HG03097 (cell line): Measurements from ENCODE around the gene JAG2.

Experiments used
- ATAC-seq: cut with Tn5 transposase; IDR thresholded peaks from one replicate; pipeline ENCODE4 v1.9.1; 2021; ENCODE audit not compliant: unreplicated experiment, low FRiP score

Gene JAG2

DNA sequence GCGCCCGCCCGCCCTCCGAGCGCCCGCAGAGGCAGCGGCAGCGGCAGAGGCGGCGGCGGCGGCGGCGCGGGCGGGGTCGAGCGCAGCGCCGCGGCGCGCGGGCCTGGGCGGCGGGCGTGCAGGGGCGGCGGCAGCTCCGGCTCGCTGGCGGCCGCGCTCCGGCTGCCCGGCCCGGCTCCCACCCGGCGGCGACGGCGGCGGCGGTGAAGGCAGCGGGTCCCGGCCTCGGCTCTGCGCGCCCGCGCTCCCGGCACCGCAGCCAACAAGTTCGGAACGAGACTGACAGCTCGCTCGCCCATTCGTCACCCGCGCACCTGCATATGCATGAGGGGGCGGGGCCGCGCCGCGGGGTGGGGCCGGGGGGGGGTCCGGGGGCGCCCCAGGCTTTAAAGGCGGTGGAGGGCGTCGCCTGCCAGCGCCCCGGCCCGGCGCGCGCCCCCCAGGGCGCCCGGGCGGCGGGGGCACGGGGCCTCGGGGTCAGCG lies at the start of gene JAG2:
Gene JAG2, minus strand, starts transcription at position 281 of the 483 bp plus-strand sequence. CDS start 356 bp downstream, outside the sequence.
- ATAC-seq: no peak

DNA sequence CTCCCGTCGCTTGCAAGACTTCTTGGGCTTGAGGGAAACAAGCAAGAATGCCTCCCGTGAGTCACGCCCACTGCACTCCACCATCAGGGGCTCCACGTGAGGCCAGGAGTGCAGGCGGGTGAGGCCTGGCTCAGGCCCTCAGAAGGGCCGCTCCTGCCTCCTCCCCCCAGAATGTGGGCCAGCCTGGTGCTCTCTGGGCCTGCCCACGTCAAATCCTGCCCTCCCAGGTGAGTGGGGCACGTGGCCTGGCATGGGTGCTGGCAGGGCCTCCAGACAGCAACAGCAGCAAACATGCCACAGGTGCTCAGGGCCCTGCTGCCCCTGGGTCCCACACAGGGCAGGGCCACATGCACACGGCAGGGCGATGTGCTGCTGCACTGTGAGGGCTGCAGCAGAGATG lies 49.2 kb upstream of the JAG2 start:
- ATAC-seq: no peak

DNA sequence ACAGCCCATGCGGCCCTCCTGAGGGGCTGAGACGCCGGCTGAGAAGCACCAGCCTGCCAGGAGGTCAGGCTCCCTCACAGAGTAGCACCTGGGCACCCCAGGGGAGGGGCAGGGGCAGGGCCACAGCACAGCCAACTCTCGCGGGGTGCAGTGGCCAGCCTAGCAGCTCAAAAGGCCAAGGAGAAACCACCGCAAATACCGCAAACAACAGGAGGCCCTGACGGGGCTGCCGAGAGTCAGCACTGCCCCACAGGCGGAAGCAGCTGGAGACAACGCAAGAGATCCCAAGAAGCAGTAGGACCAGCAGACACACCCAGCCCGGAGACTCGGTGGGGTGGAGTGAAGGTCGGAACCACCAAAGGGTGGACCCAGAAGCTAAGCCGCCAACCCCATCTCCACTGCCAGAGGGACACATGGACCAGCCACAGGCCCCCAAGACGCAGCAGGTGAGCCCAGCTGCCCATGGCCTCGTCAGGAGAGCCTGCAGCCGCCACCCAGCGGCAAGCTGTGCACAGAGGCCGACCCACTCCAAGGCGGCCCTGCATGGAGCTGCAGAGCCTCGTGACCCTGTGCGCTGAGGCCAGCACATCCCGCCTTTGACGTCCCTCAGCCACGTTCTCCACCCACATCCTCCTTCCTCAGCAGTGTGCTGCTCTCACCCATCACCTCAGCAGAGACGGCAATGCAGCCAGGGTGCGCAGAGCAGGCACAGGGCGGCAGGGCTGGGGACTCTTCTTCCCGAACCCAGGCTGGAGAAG lies 48.1 kb upstream of the JAG2 start:
- ATAC-seq: no peak

- no peak for ATAC-seq
Observed at GRCh38 chr14:105215602-105216001, 47.0 kb upstream of the JAG2 start.

GRCh38 chr14:105214324-105214915 lies 45.8 kb upstream of the JAG2 start:
- no peak for ATAC-seq

DNA sequence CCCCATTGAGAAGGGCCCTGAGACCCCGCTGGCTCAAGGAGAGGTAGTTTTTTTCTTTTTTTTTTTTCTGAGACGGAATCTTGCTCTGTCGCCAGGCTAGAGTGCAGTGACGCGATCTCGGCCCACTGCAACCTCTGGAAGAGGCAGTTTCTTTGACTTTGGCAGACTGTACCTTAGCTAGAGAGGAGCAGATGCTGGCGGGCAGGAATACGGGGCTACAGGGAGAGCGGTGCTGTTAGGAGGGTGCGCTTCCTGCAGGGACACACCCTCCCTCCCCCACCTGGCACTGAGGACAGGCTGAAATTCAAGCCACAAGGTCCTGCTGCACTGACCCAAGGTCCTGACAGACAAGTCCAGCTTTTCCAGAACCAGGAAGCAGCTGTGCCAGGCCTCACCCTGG lies 44.8 kb upstream of the JAG2 start:
- no peak for ATAC-seq

- ATAC-seq: no peak
Observed at GRCh38 chr14:105212541-105213300, 44.1 kb upstream of the JAG2 start.

DNA sequence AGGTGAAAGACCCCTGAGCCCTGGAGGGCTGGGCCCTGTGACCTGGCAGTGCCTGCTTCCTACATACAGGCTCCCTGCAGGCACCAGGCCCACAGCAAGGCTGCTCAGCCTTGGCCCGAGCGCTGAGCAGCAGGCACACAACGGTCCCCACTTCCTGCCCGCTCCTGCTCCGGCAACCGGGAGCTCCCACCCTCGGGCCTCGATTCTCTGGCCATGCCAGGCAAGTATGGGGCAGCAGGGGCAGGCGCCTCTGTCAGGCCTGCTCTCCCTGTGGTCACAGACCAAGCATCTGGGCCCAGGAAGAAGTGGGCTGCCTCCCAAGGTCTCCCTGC lies 43.1 kb upstream of the JAG2 start:
- no peak for ATAC-seq

DNA sequence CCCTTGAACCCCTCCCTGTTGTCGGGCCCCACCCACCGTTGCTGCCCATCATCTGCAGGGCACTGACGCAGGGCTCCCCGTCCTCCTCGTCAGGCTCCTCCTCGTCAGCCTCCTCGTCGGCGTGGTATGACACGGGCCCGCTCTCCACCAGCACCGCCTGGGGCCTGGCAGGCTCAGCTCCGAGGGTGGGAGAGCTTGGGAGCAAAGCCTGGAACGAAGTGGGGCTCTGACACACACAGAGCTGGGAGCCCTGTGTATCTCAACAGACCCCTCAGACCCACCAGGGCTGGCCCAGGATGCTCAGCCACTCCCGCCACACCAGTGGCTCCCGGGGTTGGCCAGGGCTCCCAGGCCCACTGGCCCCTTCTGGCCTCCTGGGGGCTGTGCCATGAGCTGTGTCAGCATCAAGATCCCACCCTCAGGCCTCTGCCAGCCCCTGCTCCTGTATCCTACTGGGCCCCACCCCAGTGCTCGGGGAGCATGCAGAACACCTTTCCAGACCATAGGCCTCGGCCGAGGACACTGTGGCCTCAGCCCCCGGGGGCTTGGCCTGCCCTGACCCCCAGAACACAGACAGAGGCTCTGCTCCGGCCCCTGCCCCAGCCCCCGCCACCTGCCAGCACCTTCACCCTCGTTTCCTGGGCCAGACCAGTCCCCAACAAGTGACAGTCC lies 42.6 kb upstream of the JAG2 start:
- ATAC-seq: no peak

DNA sequence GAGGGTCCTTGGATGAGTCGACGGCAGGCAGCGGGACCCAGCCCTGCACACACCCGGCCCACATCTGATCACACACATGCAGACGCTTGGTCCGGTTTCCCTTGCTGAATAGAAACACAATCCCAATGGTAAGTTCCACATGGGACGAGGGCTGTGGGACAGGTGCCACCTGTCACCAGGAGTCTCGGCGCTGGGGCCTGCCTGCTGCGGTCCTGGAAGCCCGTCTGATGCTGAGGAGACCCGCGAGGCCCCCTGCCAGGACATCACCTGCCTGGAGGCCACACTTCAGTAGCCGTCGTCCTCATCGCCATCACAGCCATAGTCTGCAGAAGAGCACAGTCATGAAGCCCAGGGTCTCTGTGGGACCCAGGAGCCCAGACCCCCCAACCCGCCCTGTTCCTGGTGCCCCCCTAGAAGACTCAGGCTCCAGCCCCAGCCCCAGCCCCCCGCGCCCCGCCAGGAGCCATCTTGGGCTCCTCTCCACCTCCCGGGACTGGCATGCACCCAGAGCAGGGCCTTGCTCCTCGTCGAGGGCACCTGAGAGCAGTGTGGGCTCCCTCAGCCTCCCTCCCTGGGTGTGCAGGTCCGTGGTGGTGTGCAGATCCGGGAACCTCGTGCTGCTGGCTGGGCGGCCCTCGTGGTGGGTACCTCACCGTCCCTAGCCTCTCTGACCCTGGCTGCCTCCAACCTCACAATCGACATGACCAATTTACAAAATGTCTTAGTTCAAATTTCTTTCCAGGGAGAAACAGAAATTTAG lies 41.9 kb upstream of the JAG2 start:
- ATAC-seq: no peak

- ATAC-seq: no peak
Observed at GRCh38 chr14:105209646-105210045, 41.1 kb upstream of the JAG2 start.

DNA sequence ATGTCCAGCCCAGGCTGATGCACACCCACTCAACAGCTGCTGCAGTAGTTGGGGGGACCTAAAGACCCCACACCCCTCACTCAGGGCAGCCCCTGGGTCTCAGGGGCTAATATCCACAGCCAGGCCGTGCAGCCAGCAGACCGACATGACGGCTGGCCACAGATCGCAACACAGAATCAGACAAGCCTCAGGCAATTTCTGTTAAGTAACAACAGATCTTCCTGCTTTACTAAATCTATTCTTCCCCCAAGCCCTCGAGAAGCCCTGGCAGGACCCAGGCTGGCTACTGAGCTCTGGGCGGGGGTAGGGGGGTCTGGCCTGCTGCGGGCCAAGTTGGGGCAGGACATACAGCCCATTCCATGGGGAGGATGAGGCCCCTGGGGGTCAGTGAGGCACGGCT lies 40.5 kb upstream of the JAG2 start:
- no peak for ATAC-seq

- ATAC-seq: no peak
Observed at GRCh38 chr14:105208738-105209075, 40.1 kb upstream of the JAG2 start.

- ATAC-seq: no peak
Observed at GRCh38 chr14:105207996-105208737, 39.6 kb upstream of the JAG2 start.

DNA sequence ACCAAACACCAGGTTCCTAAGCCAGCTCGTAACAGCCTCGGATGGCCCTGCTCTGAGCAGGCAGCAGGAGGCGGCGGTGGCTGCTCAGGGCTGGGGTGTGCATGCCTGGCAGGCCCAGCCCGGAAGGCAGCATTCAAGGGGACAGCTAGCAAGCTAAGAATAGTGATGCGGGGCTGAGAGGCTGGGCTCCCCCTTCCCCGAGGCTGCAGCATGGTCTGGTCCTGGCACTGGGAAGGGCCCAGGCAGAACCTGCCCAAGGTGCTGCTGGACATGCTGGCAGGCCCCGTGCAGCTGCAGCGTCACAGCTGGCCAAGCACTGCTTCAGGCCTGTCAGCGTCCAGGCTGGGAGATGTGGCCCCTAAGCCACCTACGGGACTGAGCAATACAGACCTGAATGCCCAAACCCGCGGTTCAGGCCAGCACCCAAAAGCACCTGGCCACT lies 38.9 kb upstream of the JAG2 start:
- ATAC-seq: no peak

DNA sequence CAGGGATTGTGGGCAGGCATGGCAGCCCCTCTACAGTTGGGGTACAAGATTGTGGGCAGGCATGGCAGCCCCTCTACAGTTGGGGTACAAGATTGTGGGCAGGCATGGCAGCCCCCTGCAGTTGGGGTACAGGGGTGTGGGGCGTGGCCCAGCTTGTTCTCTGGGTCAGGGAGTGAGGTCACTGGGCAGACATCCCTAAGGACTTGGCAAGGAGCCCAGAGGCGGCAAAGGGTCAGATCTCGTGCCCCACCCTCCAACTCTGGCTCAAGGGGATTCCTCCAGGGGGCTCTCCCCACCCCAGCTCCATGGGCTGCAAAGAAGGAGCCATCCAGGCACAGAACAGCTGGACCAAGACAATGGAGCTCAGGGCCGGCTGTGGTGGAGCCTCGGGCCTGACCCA lies 38.3 kb upstream of the JAG2 start:
- ATAC-seq: no peak

DNA sequence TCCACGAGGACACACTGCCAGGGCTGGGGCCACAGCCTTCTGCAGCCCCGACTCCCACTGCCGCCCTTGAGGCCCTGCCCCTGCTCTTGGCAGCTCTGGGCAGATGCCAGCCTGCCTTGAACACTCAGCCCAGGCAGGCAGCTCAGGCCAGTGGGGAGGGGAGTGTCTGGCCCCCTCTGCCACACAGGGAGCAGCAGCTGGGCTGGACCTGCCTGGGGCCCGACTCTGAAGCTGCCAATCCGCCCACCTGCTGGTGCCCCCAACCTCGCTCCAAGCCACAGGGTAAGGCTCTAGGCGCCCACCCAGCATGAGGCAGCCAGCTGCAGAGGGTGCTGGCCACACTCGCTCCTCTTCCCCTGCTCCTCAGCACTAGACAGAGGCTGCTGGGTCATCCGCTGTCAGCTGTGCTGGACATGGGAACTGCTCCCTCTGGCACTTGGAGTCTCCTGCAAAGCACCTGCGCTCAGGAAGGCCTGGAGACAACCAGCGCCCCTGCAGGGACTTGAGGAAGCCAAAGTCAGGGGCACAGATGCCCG lies 37.2 kb upstream of the JAG2 start:
- no peak for ATAC-seq

DNA sequence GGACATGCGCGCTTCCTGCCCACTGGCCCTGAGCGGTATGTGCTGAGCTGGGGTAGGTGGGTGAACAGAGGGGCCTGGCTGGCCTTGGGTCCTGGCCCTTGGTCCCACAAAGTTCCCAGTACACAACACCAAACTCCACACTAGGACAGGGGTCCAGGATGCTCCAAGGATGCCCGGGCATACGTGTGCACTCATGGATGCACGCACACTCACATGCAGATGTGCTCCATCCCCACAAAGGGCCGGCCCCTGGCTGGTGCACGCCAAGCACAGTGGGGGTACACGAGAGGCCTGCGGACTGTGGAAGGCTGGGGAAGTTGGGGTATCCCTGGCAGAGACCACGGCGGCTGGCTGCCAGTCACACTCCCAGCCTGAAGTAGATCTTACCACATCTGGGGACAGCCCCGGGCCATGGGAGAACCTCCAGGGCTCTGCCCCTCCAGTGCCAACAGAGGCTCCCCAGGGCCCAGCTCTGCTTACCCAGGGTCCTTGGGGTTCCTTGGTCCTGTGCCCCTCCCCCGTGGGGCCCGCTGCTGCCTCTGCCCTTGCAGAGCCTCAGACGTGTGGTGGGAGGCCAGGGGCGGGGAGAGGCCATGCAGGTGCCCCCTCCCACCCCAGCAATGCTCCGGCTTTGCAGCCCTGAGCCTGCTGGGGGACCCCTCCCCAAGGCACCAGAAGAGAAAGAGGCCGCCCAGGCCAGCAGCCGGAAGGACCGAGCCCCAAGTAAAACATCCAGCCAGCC lies 36.5 kb upstream of the JAG2 start:
- ATAC-seq: no peak
